HG03135 (cell line): ENCODE measurements around the gene LRRC15.

Experiments used
- ATAC-seq: cut with Tn5 transposase; IDR thresholded peaks from one replicate; pipeline ENCODE4 v1.9.1; 2021; ENCODE audit warnings: mild to moderate bottlenecking, moderate library complexity; ENCODE audit not compliant: unreplicated experiment

LRRC15 gene

DNA sequence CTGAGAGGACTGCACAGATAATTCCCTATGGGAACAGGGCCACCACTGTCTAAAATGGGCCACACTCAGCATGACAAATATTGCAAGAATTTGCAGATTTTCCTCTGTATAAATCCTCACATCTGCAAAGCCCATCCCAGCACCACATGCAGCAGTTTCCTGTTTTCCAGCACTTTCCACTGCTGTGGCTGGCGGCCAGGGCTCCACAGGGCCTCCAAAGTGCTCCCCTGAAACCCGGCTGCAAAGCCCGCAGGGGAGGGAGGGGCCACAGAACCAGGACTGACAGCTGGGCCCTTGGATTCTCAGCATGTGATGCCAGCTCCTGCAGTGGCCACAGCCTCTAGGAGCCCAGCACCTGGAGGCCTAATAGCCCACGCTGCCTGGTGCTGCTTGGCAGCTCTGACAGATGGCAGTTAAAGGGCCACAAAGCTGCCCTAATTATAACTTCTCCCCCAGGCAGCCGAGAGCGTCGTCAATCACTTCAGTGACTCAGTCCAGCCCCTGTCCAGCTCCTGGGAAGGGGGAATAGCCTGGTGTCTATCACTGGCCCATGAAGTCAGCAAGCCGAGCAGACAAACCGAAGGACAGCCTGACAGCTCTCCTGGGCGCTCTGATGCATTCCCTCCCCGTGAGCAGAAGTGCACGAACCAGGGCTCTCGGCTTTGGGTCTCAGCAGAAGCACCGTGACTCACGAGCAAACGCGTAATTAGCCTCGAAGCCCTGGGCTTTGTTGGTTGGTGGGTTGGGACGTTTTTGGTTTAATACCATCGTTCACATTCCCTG lies 4.7 kb downstream of the LRRC15 start:
- ATAC-seq: no peak

DNA sequence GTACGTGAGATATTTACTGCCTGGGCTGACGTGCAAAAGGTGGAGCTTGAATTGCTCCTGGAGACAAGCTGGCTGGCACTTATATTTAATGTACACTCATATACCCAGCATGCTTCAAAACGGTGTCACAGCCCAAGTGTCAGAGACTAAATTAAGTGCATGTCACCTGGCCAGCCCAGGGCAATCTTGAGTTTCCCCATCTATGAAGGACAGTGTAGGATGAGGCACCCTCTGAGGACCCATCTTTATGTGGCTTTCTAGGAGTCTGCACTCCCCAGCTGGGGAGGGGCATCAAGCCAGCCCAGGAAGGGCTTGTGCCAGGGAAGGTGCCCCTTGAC lies 5.3 kb downstream of the LRRC15 start:
- no peak for ATAC-seq

DNA sequence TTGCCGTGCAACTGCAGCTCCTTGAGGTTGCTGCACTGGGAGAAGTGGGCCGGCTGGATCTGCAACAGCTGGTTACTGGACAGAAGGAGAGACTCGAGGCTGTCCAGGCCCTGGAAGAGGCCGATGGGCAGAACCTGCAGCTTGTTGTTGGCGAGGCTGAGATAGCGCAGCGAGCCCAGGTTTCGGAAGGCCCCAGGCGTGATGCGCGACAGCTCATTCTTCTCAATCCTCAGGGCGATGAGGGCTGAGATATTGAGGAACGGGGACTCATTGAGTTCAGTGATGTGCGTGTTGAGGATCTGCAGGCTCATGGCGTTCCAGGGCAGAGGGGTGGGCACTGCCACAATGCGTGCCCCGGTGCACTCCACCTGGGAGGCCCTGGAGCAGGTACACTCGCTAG lies 9.0 kb downstream of the LRRC15 start:
- ATAC-seq: no peak

DNA sequence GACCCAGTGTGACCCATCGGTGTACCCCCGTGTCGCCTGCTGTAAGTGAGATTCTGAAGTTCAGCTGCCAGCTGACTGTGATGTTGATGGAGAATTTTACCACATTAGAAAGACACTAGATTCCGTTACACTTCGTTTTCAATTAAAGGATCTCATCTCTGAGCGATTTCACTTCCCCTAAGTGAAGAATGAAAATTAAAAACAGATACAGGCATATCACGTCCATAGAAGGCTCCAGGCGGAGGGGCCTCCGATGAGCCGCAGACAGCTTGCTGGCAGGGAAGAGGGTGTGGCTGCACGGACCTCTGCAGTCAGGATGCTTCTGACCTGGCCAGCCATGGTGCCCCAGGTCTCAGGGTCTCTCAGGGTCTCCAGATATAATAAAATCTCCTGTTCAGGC lies 11.9 kb downstream of the LRRC15 start:
- no peak for ATAC-seq

DNA sequence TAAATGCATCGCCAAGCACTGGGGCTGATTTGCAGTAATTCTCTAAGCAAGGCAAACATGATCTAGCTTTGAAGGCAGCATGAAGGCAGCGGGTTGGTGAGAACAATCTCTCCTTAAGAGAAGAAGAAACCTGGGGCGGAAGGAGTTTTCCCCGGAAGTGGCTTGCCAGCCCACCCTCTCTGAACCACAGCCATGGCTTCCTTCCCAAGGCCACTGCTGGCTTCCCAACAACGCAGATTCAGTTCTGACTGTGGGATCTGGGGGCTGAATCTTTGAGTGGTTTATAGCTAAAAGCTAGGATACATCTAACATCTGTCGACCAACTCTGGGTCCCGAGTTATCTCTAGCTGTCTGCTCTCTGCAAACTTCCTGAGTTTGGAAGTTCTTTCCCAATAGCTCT lies 14.2 kb downstream of the LRRC15 start:
- no peak for ATAC-seq

DNA sequence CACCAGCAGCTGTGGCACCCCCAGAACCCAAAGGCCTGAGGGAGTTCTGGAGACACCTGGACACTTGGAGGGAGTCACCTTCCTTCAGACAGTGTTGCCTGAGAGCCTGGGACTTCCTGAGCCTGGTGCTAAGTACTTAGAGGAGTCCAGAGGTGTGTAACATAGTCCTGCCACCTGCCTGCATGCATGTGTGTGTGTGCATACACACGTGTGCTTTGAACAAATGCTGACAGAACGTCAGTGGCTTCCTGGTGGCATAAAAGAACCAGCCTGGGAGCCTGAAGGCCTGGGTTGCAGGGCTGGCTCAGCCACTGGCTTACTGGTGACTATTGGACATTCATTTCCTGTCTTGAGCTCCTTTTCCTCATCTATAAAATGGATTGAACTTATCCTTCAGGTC lies 15.2 kb downstream of the LRRC15 start:
- no peak for ATAC-seq

DNA sequence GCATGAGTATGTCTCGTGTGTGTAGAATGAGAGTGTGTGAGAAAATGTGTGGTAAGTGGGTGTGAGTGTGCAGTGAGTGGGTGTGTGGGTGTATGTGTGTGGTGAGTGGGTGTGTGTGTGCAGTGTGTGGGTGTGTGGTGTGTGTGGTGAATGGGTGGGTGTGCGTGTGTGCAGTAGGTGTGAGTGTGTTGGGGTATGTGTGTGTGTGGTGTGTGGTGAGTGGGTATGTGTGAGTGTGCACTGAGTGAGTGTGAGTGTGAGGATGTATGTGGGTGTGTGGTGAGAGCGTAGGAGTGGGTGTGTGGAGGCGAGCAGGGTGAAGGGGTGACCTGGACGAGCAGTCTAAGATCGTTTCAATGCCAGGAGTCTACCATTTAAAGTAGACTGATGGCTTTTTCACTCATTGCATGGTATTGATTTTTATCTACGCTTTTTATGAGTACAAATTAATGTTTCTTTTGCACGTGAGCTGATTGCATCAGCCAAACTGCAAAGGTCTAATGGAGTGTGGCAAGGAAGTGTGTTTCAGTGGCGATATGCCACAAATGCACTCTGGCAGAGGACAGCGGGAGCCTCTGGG lies 16.8 kb downstream of the LRRC15 start:
- ATAC-seq: no peak

DNA sequence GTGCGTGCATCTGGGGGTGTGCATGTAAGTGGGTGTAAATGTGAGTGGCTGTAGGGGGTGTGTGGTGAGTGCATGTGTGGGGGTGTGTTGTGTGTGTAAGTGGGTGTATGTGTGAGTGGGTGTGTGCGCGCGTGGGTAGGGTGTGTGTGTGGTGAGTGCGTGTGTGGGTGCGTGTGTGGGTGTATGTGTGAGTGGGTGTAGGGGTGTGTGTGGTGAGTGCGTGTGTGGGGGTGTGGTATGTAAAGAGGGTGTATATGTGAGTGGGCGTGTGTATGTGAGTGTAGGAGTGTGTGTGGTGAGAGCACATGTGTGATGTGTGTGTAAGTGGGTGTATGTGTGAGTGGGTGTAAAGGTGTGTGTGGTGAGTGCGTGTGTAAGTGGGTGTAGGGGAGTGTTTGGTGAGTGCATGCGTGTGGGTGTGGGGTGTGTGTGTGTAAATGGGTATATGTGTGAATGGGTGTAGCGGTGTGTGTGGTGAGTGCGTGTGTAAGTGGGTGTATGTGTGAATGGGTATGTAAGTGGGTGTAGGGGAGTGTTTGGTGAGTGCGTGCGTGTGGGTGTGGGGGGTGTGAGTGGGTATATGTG lies 17.5 kb downstream of the LRRC15 start:
- ATAC-seq: no peak

DNA sequence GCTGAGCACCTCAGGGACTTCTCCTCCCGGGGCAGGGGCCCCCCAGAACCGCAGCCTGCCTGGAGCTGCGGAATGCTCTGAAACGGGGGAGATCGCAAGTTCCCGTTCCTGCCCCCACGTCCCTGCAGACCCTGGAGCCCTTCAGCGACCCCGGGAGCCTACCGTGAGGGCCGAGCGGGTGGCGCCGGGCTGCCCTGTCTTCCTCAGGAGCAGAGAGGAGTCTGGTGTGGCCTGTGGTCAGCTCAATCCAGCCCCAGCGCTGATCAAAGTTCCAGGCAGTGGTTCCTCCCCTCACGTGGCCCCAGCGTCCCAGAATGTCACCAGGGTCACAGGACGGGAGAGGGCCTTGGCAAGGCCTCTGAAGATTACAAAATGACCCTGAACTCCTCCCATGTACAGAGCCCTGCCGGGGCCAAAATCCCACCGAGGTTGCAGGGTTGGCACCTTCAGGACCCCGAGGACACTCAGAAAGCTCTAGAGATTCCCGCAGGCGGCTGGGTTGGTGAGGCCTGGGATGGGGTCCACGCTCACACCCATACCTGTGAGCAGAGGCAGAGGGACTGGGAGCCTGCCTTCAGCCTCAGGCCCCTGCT lies 18.4 kb downstream of the LRRC15 start, which contains the start of gene CPN2:
TSS of gene CPN2 (minus strand) at position 249 of the 593 bp plus-strand sequence. CDS start 8,626 bp downstream, outside the sequence.
- no peak for ATAC-seq

DNA sequence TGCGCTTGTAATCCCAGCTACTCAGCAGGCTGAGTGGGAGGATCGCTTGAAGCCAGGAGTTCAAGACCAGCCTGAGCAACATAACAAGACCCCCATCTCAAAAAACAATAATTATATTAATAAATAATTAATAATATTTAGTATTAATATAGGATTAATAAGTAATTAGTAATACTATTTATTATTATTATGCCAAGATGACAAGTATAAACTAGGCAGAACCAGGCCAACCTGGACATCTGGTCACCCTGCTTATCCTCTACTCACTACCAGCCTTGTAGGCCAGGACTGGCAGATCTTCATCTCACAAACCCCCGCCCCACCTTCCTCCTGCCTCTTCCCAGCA lies 18.8 kb downstream of the LRRC15 start:
- ATAC-seq: no peak

DNA sequence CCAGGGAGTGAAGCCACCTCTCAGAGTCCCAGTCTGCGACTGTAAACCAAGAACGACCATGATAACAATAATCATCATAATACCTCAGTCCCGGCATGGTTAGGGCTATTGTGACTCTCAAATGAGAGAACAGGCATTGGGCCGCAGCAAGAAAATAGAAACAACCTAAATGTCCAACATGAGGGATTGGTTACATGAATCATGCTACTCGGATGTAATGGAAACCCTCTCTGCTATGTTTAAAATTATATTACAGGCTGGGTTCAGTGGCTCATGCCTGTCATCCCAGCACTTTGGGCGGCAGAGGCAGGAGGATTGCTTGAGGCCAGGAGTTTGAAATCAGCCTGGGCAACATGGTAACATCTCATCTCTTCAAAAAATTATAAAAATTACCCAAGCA lies 21.2 kb downstream of the LRRC15 start:
- no peak for ATAC-seq

DNA sequence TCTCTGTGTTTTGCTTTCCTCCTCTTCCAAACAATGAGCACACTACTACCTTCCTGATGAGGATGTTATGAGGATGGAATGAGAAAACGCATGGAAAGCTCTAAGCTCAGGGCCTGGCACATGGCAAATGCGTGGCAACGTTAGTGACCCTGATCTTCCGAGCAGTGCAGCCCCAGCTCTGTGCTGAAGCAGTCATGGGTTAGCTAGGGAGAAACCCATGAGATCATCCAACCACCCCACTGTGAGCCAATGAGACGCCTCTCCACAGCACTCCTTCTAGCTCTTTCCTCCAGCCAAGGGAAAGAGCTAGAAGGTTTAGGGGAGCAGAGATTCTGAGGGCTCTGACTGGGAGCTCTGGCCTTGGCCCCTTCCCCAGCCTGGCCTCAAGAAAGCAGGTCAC lies 22.9 kb downstream of the LRRC15 start:
- ATAC-seq: no peak

DNA sequence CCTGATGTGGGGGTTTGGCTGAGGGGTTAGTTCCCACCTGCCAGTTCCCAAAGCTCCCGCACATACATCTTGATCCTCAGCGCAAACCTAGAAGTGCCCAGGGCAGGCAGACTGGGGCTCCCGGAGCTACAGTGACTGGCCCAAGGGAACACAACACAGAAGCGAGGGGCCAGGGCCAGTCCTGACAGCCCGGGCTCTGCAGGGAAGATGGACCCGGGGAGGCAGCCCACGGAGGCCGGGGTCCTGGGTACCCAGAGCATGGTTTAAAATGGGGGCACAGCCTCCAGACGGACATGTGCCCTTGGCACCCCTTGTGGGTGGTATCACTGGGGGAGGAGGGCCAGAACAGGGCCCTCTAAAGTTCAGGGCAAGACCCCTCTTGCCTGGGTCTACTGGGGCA lies 23.5 kb downstream of the LRRC15 start:
- no peak for ATAC-seq

DNA sequence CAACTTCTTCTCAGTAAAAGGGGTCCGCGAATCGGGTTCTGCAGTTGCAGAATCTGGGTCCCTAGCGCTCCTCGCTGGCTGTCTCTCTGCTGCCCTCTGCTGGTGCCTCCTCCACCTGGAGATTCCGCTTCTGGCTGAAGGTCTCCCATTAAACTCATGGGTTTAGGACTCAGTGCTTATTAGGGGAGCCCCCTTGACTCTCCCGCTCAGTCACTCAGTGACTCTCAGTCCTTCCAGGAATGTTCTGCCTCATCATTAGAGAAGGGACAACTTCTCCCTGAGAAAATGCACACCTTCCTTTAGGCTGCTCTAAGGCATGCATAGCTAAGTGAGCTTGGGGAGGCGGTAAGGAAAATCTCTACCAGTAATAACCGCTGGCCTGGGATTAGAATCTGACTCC lies 25.5 kb downstream of the LRRC15 start:
- ATAC-seq: no peak

DNA sequence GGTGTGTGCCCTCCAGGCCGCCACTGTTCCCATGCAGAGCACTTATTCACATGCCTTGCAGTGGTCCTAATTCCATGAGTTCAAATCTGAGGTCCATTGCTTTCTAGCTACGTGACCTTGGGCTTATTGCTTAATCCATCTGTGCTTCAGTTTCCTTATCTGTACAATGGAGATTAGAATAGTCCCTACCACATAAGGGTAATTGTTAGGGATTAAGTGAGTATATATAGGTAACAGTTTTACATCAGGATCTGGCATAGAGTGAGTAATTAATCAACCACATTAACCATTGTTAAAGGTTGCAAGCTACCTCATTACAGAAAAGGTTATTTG lies 26.0 kb downstream of the LRRC15 start:
- no peak for ATAC-seq

DNA sequence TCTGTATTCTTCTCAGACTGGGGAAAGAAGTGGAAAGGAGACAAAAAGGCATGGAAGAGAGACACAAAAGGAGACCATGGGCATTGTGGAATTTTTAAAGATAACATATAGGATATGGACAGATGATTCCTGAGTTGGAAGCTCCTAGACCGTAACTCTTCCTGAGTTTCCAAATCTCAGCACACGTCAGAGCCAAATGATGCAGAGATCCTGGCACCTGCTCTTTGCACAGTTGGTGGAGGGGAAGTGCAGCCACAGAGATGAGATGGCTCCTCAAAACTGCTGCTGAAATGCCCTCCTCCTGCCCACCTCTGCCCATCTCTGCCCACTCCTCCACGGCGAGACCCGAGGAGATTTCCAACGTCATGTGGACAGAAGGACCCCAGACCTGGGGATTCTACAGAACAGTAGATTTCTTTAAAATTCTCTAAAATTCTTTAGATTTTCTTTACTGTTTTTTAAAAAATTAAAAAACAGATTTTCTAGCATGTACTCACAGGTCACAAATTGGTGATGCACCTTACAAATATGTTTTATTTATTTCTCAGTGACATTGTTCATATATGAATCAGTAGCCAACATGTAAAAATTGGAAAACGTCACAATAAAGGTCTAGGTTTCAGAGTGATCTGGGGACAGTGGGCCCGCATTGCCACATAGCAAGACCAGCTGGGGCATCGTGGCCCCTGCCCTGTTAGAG lies 26.5 kb downstream of the LRRC15 start:
- no peak for ATAC-seq

DNA sequence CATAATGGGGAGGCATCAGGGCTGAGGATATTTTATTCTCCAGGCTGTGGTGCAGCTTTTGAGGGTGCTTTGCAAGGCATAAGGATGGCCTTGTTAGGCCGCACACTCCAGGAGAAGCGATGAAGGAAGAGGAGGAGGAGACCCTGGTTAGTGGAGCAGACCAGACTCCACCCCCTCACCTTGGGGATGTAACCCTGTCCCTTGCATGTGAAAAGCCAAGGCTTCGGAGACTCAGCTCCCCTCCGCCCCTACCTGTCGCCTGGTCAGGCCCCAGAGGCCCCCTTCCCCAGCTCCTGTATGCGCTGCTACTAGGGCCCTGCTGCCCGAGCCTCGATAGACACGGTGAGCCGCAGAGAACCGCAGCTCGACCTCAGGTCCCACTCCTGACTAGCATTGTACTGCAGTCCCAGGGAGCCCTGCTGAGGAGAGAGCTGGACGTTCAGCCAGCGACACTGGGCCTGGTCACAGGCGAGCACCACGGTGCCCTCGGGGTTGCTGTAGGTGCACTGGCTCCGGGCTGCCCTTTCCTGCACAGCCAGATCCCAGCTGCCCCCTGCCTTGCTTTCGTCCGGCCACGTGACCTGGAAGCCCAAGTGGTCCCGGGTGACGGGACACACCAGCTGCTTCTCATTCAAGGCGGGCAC lies 28.7 kb downstream of the LRRC15 start:
- ATAC-seq: no peak

DNA sequence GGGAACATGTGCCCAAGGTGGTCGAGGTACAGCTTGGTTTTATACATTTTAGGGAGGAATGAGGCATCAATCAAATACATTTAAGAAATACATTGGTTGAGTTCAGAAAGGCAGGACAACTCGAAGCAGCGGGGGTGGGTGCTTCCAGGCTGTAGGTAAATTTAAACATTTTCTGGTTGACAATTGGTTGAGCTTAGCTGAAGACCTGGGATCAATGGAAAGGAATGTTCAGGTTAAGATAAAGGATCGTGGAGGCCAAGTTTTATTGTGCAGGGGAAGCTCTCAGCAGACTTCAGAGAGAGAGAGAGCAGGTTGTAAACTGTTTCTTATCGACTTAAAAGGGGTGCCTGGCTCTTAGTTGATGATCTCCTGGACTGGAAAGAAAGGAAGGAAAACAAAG lies 29.7 kb downstream of the LRRC15 start:
- ATAC-seq: no peak

DNA sequence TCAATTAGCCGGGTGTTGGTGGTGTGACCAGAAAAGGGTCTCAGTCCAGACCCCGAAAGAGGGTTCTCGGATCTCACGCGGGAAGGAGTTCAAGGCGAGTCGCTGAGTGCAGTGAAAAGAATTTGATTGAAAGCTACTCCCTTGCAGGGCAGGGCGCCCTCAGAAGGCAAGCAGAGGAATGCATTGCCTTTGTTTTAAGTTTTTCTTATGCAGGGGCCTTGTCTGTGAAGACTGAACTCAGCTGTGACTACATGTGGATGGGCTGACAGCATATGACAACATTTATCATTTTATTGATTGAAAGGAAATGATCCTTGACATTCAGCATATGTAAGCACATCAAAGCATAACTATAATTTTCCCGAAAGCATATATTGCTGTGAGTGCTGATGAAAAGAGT lies 30.2 kb downstream of the LRRC15 start:
- no peak for ATAC-seq

DNA sequence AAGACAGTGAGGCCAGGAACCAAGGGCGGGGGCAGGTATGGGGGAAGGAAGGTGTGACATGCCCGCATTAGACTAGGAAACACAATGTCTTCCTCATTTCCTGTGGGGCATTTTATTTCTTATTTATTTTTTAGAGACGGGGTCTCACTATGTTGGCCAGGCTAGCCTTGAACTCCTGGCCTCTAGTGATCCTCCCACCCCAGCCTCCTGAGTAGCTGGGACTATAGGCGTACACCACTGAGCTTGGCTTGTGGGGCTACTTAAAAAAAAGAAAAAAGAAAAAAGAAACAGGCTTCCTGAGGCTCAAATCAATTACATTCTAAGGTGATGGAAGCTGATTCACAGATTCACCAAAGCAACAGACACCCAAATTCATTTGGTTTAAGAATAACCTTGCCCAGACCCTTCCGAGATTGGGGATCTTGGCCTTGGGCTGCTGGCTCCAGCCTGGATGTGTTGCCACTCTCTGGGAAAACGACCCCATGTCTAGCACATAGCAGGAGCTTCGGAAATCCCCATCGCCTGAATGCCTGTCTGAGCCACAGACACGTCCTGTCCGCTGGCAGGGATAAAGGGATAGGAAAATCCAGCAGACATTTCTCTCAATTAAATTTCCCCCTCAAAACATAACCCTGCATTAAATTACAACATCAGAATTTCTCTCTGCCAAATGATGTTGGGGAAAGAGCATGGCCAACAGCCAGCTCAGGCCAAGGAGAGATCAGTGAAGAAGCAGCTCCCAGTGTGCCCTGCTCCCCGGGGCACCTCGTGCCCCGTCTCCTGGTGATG lies 31.4 kb downstream of the LRRC15 start:
- no peak for ATAC-seq
